CD8-positive, alpha-beta memory T cell (primary cell): ENCODE data around the gene RPAP3. TPM values are rescaled to one million over a fixed set of nuclear protein-coding genes. Genes with fewer than 3 reads are reported as not detected.
A peak's percentile ranks its signal among the peaks of the same experiment; 100 is the strongest.

ENCODE experiments used
- CTCF ChIA-PET: fragments of 350-600 bp; sonication (Branson Sonifier 250); formaldehyde crosslinking; loops from one replicate; lab custom pipeline; 2021; ENCODE audit warnings: antibody characterized with exemption; lab: Charles Lee
- POLR2A ChIA-PET: fragments of 350-600 bp; sonication (Branson Sonifier 250); formaldehyde crosslinking; loops from one replicate; lab custom pipeline; 2021; ENCODE audit warnings: antibody characterized with exemption; lab: Charles Lee
- DNase-seq, 5 donors: peaks; one replicate each; pipeline versions ENCODE4 v3.0.0 to v3.0.0-alpha.2; 2020 to 2022; ENCODE audit warnings: mixed read lengths in 1 of 5
- H3K27ac ChIP-seq: one replicate; pipeline ENCODE4 v1.7.0; 2013; ENCODE audit warnings: low read depth, mild to moderate bottlenecking, low read length, moderate library complexity
- H3K27me3 ChIP-seq: 2 replicates; pipeline ENCODE4 v1.7.0; 2013; ENCODE audit warnings: low read length, mild to moderate bottlenecking; ENCODE audit not compliant: insufficient read depth, poor library complexity, severe bottlenecking
- H3K36me3 ChIP-seq: 2 replicates; pipeline ENCODE4 v1.7.0; 2013; ENCODE audit warnings: mild to moderate bottlenecking, low read length, moderate library complexity; ENCODE audit not compliant: insufficient read depth
- H3K4me1 ChIP-seq: 2 replicates; pipeline ENCODE4 v1.7.0; 2013; ENCODE audit warnings: mild to moderate bottlenecking, low read length, moderate library complexity; ENCODE audit not compliant: insufficient read depth
- H3K4me3 ChIP-seq: 2 replicates; pipeline ENCODE4 v1.7.0; 2013; ENCODE audit warnings: mild to moderate bottlenecking, low read length
- H3K9me3 ChIP-seq: 2 replicates; pipeline ENCODE4 v1.7.0; 2013; ENCODE audit warnings: mild to moderate bottlenecking, low read length
- H3K27ac Mint-ChIP-seq, 8 donors: one replicate each; pipeline ENCODE4 v1.8.0; 2020 to 2021; ENCODE audit warnings: mixed read lengths in 8 of 8, mild to moderate bottlenecking in 6 of 8, inconsistent platforms in 3 of 8, moderate library complexity in 3 of 8
- H3K27me3 Mint-ChIP-seq, 2 donors: one replicate each; pipeline ENCODE4 v1.8.0; 2020 to 2021; ENCODE audit warnings: mixed read lengths in 2 of 2, mild to moderate bottlenecking in 1 of 2, moderate library complexity in 1 of 2
- H3K36me3 Mint-ChIP-seq, 3 donors: one replicate each; pipeline ENCODE4 v1.8.0; 2020 to 2021; ENCODE audit warnings: mixed read lengths in 3 of 3, inconsistent platforms in 1 of 3, mild to moderate bottlenecking in 1 of 3
- H3K4me1 Mint-ChIP-seq, 3 donors: one replicate each; pipeline ENCODE4 v1.8.0; 2020 to 2021; ENCODE audit warnings: mixed read lengths in 3 of 3, inconsistent platforms in 1 of 3, mild to moderate bottlenecking in 1 of 3
- H3K4me3 Mint-ChIP-seq, 7 donors: one replicate each; pipeline ENCODE4 v1.8.0; 2020 to 2021; ENCODE audit warnings: mixed read lengths in 7 of 7, mild to moderate bottlenecking in 6 of 7, moderate library complexity in 4 of 7, inconsistent platforms in 2 of 7
- H3K9me3 Mint-ChIP-seq, 5 donors: one replicate each; pipeline ENCODE4 v1.8.0; 2020 to 2022; ENCODE audit warnings: mixed read lengths in 5 of 5, mild to moderate bottlenecking in 3 of 5, moderate library complexity in 2 of 5, inconsistent platforms in 1 of 5
- polyA plus RNA-seq: library from polyadenylated mRNA; unstranded; fragments of 300-500 nt; fragmentation: Illumina TruSeq; gene quantifications from one replicate; pipeline ENCODE4 v1.2.3, GENCODE V29; 2021
- total RNA-seq, 2 experiments: library from RNA; stranded (reverse); gene quantifications; one replicate each; pipeline ENCODE4 v1.2.3, GENCODE V29; 2021

RPAP3 gene
- total and polyA plus RNA-seq, 3 experiments from 2014 or later, result 35.3 to 58.1 (median 54.0) TPM

- no peaks in the 10 kb centered on the region for H3K36me3 Mint-ChIP-seq
- H3K9me3 ChIP-seq, result no peaks in the 10 kb centered on the region
- no peak overlapping the region for H3K4me3 ChIP-seq
- no peak overlapping the region for H3K27ac ChIP-seq
- peaks cover 19 to 37% (median 26%) of the 10 kb centered on the region in 3 donors for H3K4me1 Mint-ChIP-seq
- peak overlapping the region in 6 of 8 donors; percentile 4 to 83 (median 38) for H3K27ac Mint-ChIP-seq
- ChIA-PET CTCF (interaction anchor here (1.3 to 9.6 kb wide), 15 partner anchors 11 to 222 kb away, joined by 3 to 414 read pairs (median 10); partner anchors contain the start of genes ENDOU, HDAC7, RAPGEF3 and RPAP3), POLR2A (interaction anchor here (1.7 kb wide), 1 partner anchor 25 kb away, joined by 7 read pairs; no protein-coding TSS in a partner anchor)
- DNase-seq, result peak; percentile 50 to 87 (median 76)
- H3K9me3 Mint-ChIP-seq, result no peaks in the 10 kb centered on the region
- H3K27me3 Mint-ChIP-seq, result peaks cover 5 to 18% of the 10 kb centered on the region in 2 donors
- H3K4me1 ChIP-seq, result peaks cover 21% of the 10 kb centered on the region
- peak overlapping the region in 5 of 7 donors; percentile 9 to 40 (median 12) for H3K4me3 Mint-ChIP-seq
- no peaks in the 10 kb centered on the region for H3K36me3 ChIP-seq
- H3K27me3 ChIP-seq, result no peaks in the 10 kb centered on the region
Measured at GRCh38 chr12:47741340-47741703, 35.5 kb upstream of the RPAP3 start.

- Mint-ChIP-seq H3K9me3 (no peaks in the 10 kb centered on the region), H3K4me3 (peak overlapping the region in 4 of 7 donors; percentile 12 to 61 (median 26)), H3K27ac (peak overlapping the region in 5 of 8 donors; percentile 4 to 83 (median 34)), H3K27me3 (peaks cover 5 to 16% of the 10 kb centered on the region in 2 donors), H3K4me1 (peaks cover 19 to 37% (median 26%) of the 10 kb centered on the region in 3 donors), H3K36me3 (no peaks in the 10 kb centered on the region)
- H3K4me1 ChIP-seq, result peaks cover 21% of the 10 kb centered on the region
- no peak for DNase-seq
- no peaks in the 10 kb centered on the region for H3K9me3 ChIP-seq
- no peak overlapping the region for H3K4me3 ChIP-seq
- POLR2A ChIA-PET, result interaction anchor here (1.7 kb wide), 1 partner anchor 26 kb away, joined by 7 read pairs; no protein-coding TSS in a partner anchor
- no peak overlapping the region for H3K27ac ChIP-seq
- no peaks in the 10 kb centered on the region for H3K27me3 ChIP-seq
- CTCF ChIA-PET, result interaction anchor here (1.3 to 9.6 kb wide), 11 partner anchors 13 to 223 kb away, joined by 4 to 414 read pairs (median 34); partner anchors contain the start of genes ENDOU, HDAC7, RAPGEF3 and RPAP3
- H3K36me3 ChIP-seq, result no peaks in the 10 kb centered on the region
Measured at GRCh38 chr12:47740606-47741339, 34.9 kb upstream of the RPAP3 start.

- Histone ChIP-seq H3K27me3 (no peaks in the 10 kb centered on the region), H3K9me3 (no peaks in the 10 kb centered on the region), H3K4me3 (no peak overlapping the region), H3K27ac (no peak overlapping the region), H3K36me3 (no peaks in the 10 kb centered on the region), H3K4me1 (peaks cover 21% of the 10 kb centered on the region)
- H3K27me3 Mint-ChIP-seq, result peaks cover 5 to 11% of the 10 kb centered on the region in 2 donors
- H3K27ac Mint-ChIP-seq, result peak overlapping the region in 1 of 8 donors; percentile 33
- no peak for DNase-seq
- ChIA-PET POLR2A (no interaction called here), CTCF (interaction anchor here (1.8 to 9.6 kb wide), 7 partner anchors 12 to 97 kb away, joined by 5 to 414 read pairs (median 130); partner anchors contain the start of genes ENDOU, RAPGEF3 and SLC48A1)
- no peaks in the 10 kb centered on the region for H3K36me3 Mint-ChIP-seq
- H3K4me1 Mint-ChIP-seq, result peaks cover 19 to 37% (median 26%) of the 10 kb centered on the region in 3 donors
- H3K4me3 Mint-ChIP-seq, result no peak overlapping the region
- no peaks in the 10 kb centered on the region for H3K9me3 Mint-ChIP-seq
Measured at GRCh38 chr12:47739979-47740378, 34.1 kb upstream of the RPAP3 start.

- H3K36me3 ChIP-seq, result no peaks in the 10 kb centered on the region
- Mint-ChIP-seq H3K9me3 (no peaks in the 10 kb centered on the region), H3K4me1 (peaks cover 19 to 37% (median 26%) of the 10 kb centered on the region in 3 donors), H3K27ac (peak overlapping the region in 2 of 8 donors; percentile 4 to 41), H3K27me3 (peaks cover 5 to 7% of the 10 kb centered on the region in 2 donors), H3K36me3 (no peaks in the 10 kb centered on the region), H3K4me3 (no peak overlapping the region)
- H3K9me3 ChIP-seq, result no peaks in the 10 kb centered on the region
- H3K27me3 ChIP-seq, result no peaks in the 10 kb centered on the region
- H3K27ac ChIP-seq, result no peak overlapping the region
- peaks cover 21% of the 10 kb centered on the region for H3K4me1 ChIP-seq
- no peak for DNase-seq
- ChIA-PET POLR2A (no interaction called here), CTCF (interaction anchor here (6.2 to 9.6 kb wide), 4 partner anchors 11 to 97 kb away, joined by 82 to 414 read pairs (median 176); partner anchors contain the start of genes ENDOU and SLC48A1)
- no peak overlapping the region for H3K4me3 ChIP-seq
Measured at GRCh38 chr12:47739297-47739696, 33.5 kb upstream of the RPAP3 start.

GRCh38 chr12:47737936-47738594, 32.2 kb upstream of the RPAP3 start:
- H3K27ac ChIP-seq, result no peak overlapping the region
- Mint-ChIP-seq H3K4me3 (no peak overlapping the region), H3K27me3 (peaks cover 0 to under 1% of the 10 kb centered on the region in 2 donors), H3K36me3 (no peaks in the 10 kb centered on the region), H3K4me1 (peaks cover 19 to 32% (median 26%) of the 10 kb centered on the region in 3 donors), H3K9me3 (no peaks in the 10 kb centered on the region), H3K27ac (peak overlapping the region in 1 of 8 donors; percentile 40)
- H3K9me3 ChIP-seq, result no peaks in the 10 kb centered on the region
- DNase-seq, result no peak
- H3K4me3 ChIP-seq, result no peak overlapping the region
- no peaks in the 10 kb centered on the region for H3K27me3 ChIP-seq
- H3K4me1 ChIP-seq, result peaks cover 21% of the 10 kb centered on the region
- no peaks in the 10 kb centered on the region for H3K36me3 ChIP-seq
- POLR2A ChIA-PET, result no interaction called here
- CTCF ChIA-PET, result interaction anchor here (1.6 to 1.7 kb wide), 2 partner anchors 22 to 29 kb away, joined by 5 to 7 read pairs; no protein-coding TSS in a partner anchor

- ChIA-PET POLR2A (no interaction called here), CTCF (interaction anchor here (1.2 to 1.7 kb wide), 3 partner anchors 21 to 105 kb away, joined by 3 to 7 read pairs (median 5); no protein-coding TSS in a partner anchor)
Measured at GRCh38 chr12:47736877-47737676, 31.2 kb upstream of the RPAP3 start.

GRCh38 chr12:47736216-47736615, 30.4 kb upstream of the RPAP3 start:
- no peak overlapping the region for H3K27ac ChIP-seq
- Mint-ChIP-seq H3K27ac (no peak overlapping the region), H3K4me3 (no peak overlapping the region), H3K9me3 (no peaks in the 10 kb centered on the region), H3K4me1 (peaks cover 6 to 17% (median 13%) of the 10 kb centered on the region in 3 donors), H3K27me3 (no peaks in the 10 kb centered on the region), H3K36me3 (no peaks in the 10 kb centered on the region)
- peaks cover 5% of the 10 kb centered on the region for H3K4me1 ChIP-seq
- no peaks in the 10 kb centered on the region for H3K27me3 ChIP-seq
- H3K9me3 ChIP-seq, result no peaks in the 10 kb centered on the region
- DNase-seq, result no peak
- H3K36me3 ChIP-seq, result no peaks in the 10 kb centered on the region
- ChIA-PET POLR2A (no interaction called here), CTCF (interaction anchor here (1.2 to 1.7 kb wide), 2 partner anchors 31 to 106 kb away, joined by 3 to 7 read pairs; no protein-coding TSS in a partner anchor)
- H3K4me3 ChIP-seq, result no peak overlapping the region

More at GRCh38 chr12:47736877-47737676, 31.2 kb upstream of the RPAP3 start:
- Mint-ChIP-seq H3K9me3 (no peaks in the 10 kb centered on the region), H3K4me3 (no peak overlapping the region), H3K36me3 (no peaks in the 10 kb centered on the region), H3K27ac (no peak overlapping the region), H3K4me1 (peaks cover 14 to 26% (median 20%) of the 10 kb centered on the region in 3 donors), H3K27me3 (no peaks in the 10 kb centered on the region)
- H3K4me3 ChIP-seq, result no peak overlapping the region
- no peak for DNase-seq
- no peaks in the 10 kb centered on the region for H3K27me3 ChIP-seq
- H3K9me3 ChIP-seq, result no peaks in the 10 kb centered on the region
- H3K36me3 ChIP-seq, result no peaks in the 10 kb centered on the region
- H3K27ac ChIP-seq, result no peak overlapping the region
- peaks cover 14% of the 10 kb centered on the region for H3K4me1 ChIP-seq
